Suprapubic skin (tissue), 3 donors: ENCODE data around the gene ABCA8.

Experiments used
- CTCF ChIP-seq, 2 donors: fragments of 200-600 bp in 1 of 2; fragments of 450-650 bp in 1 of 2; sonication (generic) in 1 of 2; IDR thresholded peaks; one replicate each; pipeline ENCODE4 v1.5.1; 2016 to 2019; ENCODE audit warnings: antibody characterized with exemption in 2 of 2, mild to moderate bottlenecking in 1 of 2, moderate library complexity in 1 of 2
- POLR2A ChIP-seq, 2 donors: fragments of 450-650 bp; IDR thresholded peaks; one replicate each; pipeline ENCODE4 v1.6.1; 2017; ENCODE audit warnings: antibody characterized with exemption in 2 of 2, mild to moderate bottlenecking in 2 of 2, moderate library complexity in 2 of 2

GRCh38 chr17:68853036-68853435 lies 102.2 kb downstream of the ABCA8 start:
- TF ChIP-seq CTCF (IDR thresholded peaks at IDR 0.05) (no peak), POLR2A (IDR thresholded peaks at IDR 0.05) (no peak)
